Measurements from ENCODE around the gene RGS21.
"Not testable (repeated sequence)": the region's sequence is repeated elsewhere in the genome, so short reads cannot be mapped to it uniquely, and the experiment has no call there.

Gene RGS21

DNA sequence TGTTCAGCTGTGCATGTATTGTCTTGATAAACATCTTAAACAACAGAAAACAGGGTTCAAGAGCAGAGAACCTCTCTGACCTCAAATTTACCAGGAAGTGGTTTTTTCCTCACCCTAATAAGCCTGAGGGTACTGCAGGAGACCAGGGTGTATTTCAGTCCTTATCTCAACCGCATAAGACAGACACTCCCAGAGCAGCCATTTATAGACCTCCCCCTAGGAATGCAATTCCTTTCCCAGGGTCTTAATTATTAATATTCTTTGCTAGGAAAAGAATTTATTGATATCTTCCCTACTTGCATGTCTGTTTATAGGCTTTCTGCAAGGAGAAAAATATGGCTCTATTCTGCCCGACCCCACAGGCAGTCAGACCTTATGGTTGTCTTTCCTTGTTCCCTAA lies 8.5 kb upstream of the RGS21 start:
- H4K8ac ChIP-seq (ENCODE audit: low read depth, low read length); H3K23ac ChIP-seq (ENCODE audit: low read depth, low read length, poor library complexity); H3K36me3 ChIP-seq (replicated peaks in 1 of 2; ENCODE audit: control insufficient read depth in 2 of 2, insufficient read depth in 2 of 2, low read length in 2 of 2); H3K14ac ChIP-seq (ENCODE audit: low read length); H2AFZ ChIP-seq (ENCODE audit: low read length); H4K91ac ChIP-seq (ENCODE audit: low read depth, low read length, poor library complexity); H3K4me1 ChIP-seq (ENCODE audit: control insufficient read depth in 2 of 2, insufficient read depth in 1 of 2, low read depth in 1 of 2, low read length in 2 of 2); H2BK120ac ChIP-seq (ENCODE audit: low read depth, low read length); H2BK12ac ChIP-seq (ENCODE audit: low read length); H2BK15ac ChIP-seq (ENCODE audit: low read length); H3K27ac ChIP-seq (replicated peaks; ENCODE audit: low read length); H3K4me2 ChIP-seq (ENCODE audit: insufficient read depth, low read length, poor library complexity, severe bottlenecking); H2BK5ac ChIP-seq (ENCODE audit: low read length); H3K4me3 ChIP-seq (ENCODE audit: low read length in 2 of 2); H3K27me3 ChIP-seq (ENCODE audit: control insufficient read depth in 3 of 3, insufficient read depth in 3 of 3, low read depth in 1 of 3, low read length in 3 of 3); H3K9ac ChIP-seq (ENCODE audit: low read depth, low read length, poor library complexity); DNase-seq (ENCODE audit: low spot score); H3K79me1 ChIP-seq (ENCODE audit: low read depth, low read length); H3K9me3 ChIP-seq (replicated peaks in 1 of 2; ENCODE audit: control insufficient read depth in 2 of 2, insufficient read depth in 1 of 2, low read depth in 1 of 2, low read length in 2 of 2); H2AK5ac ChIP-seq (ENCODE audit: low read depth, low read length); H3K4ac ChIP-seq (ENCODE audit: low read length); H3K18ac ChIP-seq (ENCODE audit: low read length): not testable (repeated sequence)
- WGBS, 2 donors (ENCODE audit: extremely low coverage in 2 of 2, insufficient read length in 2 of 2, insufficient replicate concordance in 1 of 2), result no CpG with 5 or more reads among the region's 2 CpGs

- Histone ChIP-seq H4K8ac (ENCODE audit: low read depth, low read length) (no peak overlapping the region), H2AFZ (ENCODE audit: low read length) (no peak overlapping the region), H3K4me3 (ENCODE audit: low read length in 2 of 2) (no peak overlapping the region), H3K14ac (ENCODE audit: low read length) (no peak overlapping the region), H3K4me1 (ENCODE audit: control insufficient read depth in 2 of 2, insufficient read depth in 1 of 2, low read depth in 1 of 2, low read length in 2 of 2) (no peaks in the 10 kb centered on the region), H3K36me3 (replicated peaks in 1 of 2; ENCODE audit: control insufficient read depth in 2 of 2, insufficient read depth in 2 of 2, low read length in 2 of 2) (no peaks in the 10 kb centered on the region), H3K79me1 (ENCODE audit: low read depth, low read length) (no peaks in the 10 kb centered on the region), H2BK15ac (ENCODE audit: low read length) (no peak overlapping the region), H3K23ac (ENCODE audit: low read depth, low read length, poor library complexity) (no peak overlapping the region), H3K4me2 (ENCODE audit: insufficient read depth, low read length, poor library complexity, severe bottlenecking) (no peak overlapping the region), H3K27me3 (ENCODE audit: control insufficient read depth in 3 of 3, insufficient read depth in 3 of 3, low read depth in 1 of 3, low read length in 3 of 3) (no peaks in the 10 kb centered on the region), H2BK12ac (ENCODE audit: low read length) (no peak overlapping the region), H3K27ac (replicated peaks; ENCODE audit: low read length) (no peak overlapping the region), H3K9me3 (replicated peaks in 1 of 2; ENCODE audit: control insufficient read depth in 2 of 2, insufficient read depth in 1 of 2, low read depth in 1 of 2, low read length in 2 of 2) (no peaks in the 10 kb centered on the region), H2AK5ac (ENCODE audit: low read depth, low read length) (no peak overlapping the region), H2BK5ac (ENCODE audit: low read length) (no peak overlapping the region), H2BK120ac (ENCODE audit: low read depth, low read length) (no peak overlapping the region), H3K9ac (ENCODE audit: low read depth, low read length, poor library complexity) (no peak overlapping the region), H3K4ac (ENCODE audit: low read length) (no peak overlapping the region), H4K91ac (ENCODE audit: low read depth, low read length, poor library complexity) (no peak overlapping the region), H3K18ac (ENCODE audit: low read length) (no peak overlapping the region)
- no CpG with 5 or more reads among the region's 1 CpG for WGBS, 2 donors (ENCODE audit: extremely low coverage in 2 of 2, insufficient read length in 2 of 2, insufficient replicate concordance in 1 of 2)
- DNase-seq (ENCODE audit: low spot score), result no peak
Measured at GRCh38 chr1:192311281-192311680, 5.5 kb upstream of the RGS21 start.

DNA sequence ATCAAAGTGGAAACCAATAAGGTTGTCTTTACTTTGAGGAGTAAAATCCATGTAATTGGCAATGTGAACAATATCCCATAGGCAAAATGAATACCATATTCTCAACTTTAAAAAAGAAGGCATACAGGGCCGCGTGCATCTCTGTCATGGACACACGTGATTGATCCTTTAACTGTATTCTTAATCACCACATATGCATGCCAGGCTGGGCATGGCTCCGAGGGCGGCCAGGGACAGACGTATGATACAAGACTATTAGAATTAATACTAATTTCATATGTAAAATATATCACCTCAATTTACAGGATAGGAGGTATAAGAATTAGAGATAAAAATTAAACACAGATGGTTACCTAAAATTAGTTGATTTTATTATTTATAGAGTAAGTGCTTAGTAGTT lies 11.2 kb downstream of the RGS21 start:
- no peak overlapping the region for H2BK15ac ChIP-seq (ENCODE audit: low read length)
- no CpG with 5 or more reads among the region's 6 CpGs for WGBS, 2 donors (ENCODE audit: extremely low coverage in 2 of 2, insufficient read length in 2 of 2, insufficient replicate concordance in 1 of 2)
- no peak overlapping the region for H3K18ac ChIP-seq (ENCODE audit: low read length)
- no peak overlapping the region for H2BK5ac ChIP-seq (ENCODE audit: low read length)
- H3K27me3 ChIP-seq (ENCODE audit: control insufficient read depth in 3 of 3, insufficient read depth in 3 of 3, low read depth in 1 of 3, low read length in 3 of 3), result no peaks in the 10 kb centered on the region
- peaks cover 0 to under 1% of the 10 kb centered on the region in 2 donors for H3K4me1 ChIP-seq (ENCODE audit: control insufficient read depth in 2 of 2, insufficient read depth in 1 of 2, low read depth in 1 of 2, low read length in 2 of 2)
- no peak overlapping the region for H4K8ac ChIP-seq (ENCODE audit: low read depth, low read length)
- H3K27ac ChIP-seq (replicated peaks; ENCODE audit: low read length), result no peak overlapping the region
- H3K9me3 ChIP-seq (replicated peaks in 1 of 2; ENCODE audit: control insufficient read depth in 2 of 2, insufficient read depth in 1 of 2, low read depth in 1 of 2, low read length in 2 of 2), result no peaks in the 10 kb centered on the region
- DNase-seq (ENCODE audit: low spot score), result no peak
- H3K4me2 ChIP-seq (ENCODE audit: insufficient read depth, low read length, poor library complexity, severe bottlenecking), result no peak overlapping the region
- H3K4me3 ChIP-seq (ENCODE audit: low read length in 2 of 2), result no peak overlapping the region
- H3K9ac ChIP-seq (ENCODE audit: low read depth, low read length, poor library complexity), result no peak overlapping the region
- H3K14ac ChIP-seq (ENCODE audit: low read length), result no peak overlapping the region
- H4K91ac ChIP-seq (ENCODE audit: low read depth, low read length, poor library complexity), result no peak overlapping the region
- H2BK120ac ChIP-seq (ENCODE audit: low read depth, low read length), result no peak overlapping the region
- H2BK12ac ChIP-seq (ENCODE audit: low read length), result no peak overlapping the region
- no peak overlapping the region for H2AK5ac ChIP-seq (ENCODE audit: low read depth, low read length)
- H3K23ac ChIP-seq (ENCODE audit: low read depth, low read length, poor library complexity), result no peak overlapping the region
- H2AFZ ChIP-seq (ENCODE audit: low read length), result no peak overlapping the region
- H3K36me3 ChIP-seq (replicated peaks in 1 of 2; ENCODE audit: control insufficient read depth in 2 of 2, insufficient read depth in 2 of 2, low read length in 2 of 2), result no peaks in the 10 kb centered on the region
- H3K79me1 ChIP-seq (ENCODE audit: low read depth, low read length), result no peaks in the 10 kb centered on the region
- H3K4ac ChIP-seq (ENCODE audit: low read length), result no peak overlapping the region

- Histone ChIP-seq H3K27ac (replicated peaks; ENCODE audit: low read length) (no peak overlapping the region), H3K4me2 (ENCODE audit: insufficient read depth, low read length, poor library complexity, severe bottlenecking) (no peak overlapping the region), H3K79me1 (ENCODE audit: low read depth, low read length) (no peaks in the 10 kb centered on the region), H4K8ac (ENCODE audit: low read depth, low read length) (no peak overlapping the region), H3K4me3 (ENCODE audit: low read length in 2 of 2) (no peak overlapping the region), H3K27me3 (ENCODE audit: control insufficient read depth in 3 of 3, insufficient read depth in 3 of 3, low read depth in 1 of 3, low read length in 3 of 3) (no peaks in the 10 kb centered on the region), H3K9ac (ENCODE audit: low read depth, low read length, poor library complexity) (no peak overlapping the region), H2BK5ac (ENCODE audit: low read length) (no peak overlapping the region), H3K36me3 (replicated peaks in 1 of 2; ENCODE audit: control insufficient read depth in 2 of 2, insufficient read depth in 2 of 2, low read length in 2 of 2) (no peaks in the 10 kb centered on the region), H2BK120ac (ENCODE audit: low read depth, low read length) (no peak overlapping the region), H3K23ac (ENCODE audit: low read depth, low read length, poor library complexity) (no peak overlapping the region), H3K9me3 (replicated peaks in 1 of 2; ENCODE audit: control insufficient read depth in 2 of 2, insufficient read depth in 1 of 2, low read depth in 1 of 2, low read length in 2 of 2) (no peaks in the 10 kb centered on the region), H4K91ac (ENCODE audit: low read depth, low read length, poor library complexity) (no peak overlapping the region), H3K4me1 (ENCODE audit: control insufficient read depth in 2 of 2, insufficient read depth in 1 of 2, low read depth in 1 of 2, low read length in 2 of 2) (no peaks in the 10 kb centered on the region), H3K18ac (ENCODE audit: low read length) (no peak overlapping the region), H2AK5ac (ENCODE audit: low read depth, low read length) (no peak overlapping the region), H3K4ac (ENCODE audit: low read length) (no peak overlapping the region), H2AFZ (ENCODE audit: low read length) (no peak overlapping the region), H2BK15ac (ENCODE audit: low read length) (no peak overlapping the region), H2BK12ac (ENCODE audit: low read length) (no peak overlapping the region), H3K14ac (ENCODE audit: low read length) (no peak overlapping the region)
- DNase-seq (ENCODE audit: low spot score), result no peak
- WGBS, 2 donors (ENCODE audit: extremely low coverage in 2 of 2, insufficient read length in 2 of 2, insufficient replicate concordance in 1 of 2), result no CpG with 5 or more reads among the region's 6 CpGs
Measured at GRCh38 chr1:192342842-192343241, 26.1 kb downstream of the RGS21 start.
